ENCODE results near the gene GOLGA8R. TPM values are rescaled to one million over a fixed set of nuclear protein-coding genes. Genes with fewer than 3 reads are reported as not detected.
"Not testable (repeated sequence)": the region's sequence is repeated elsewhere in the genome, so short reads cannot be mapped to it uniquely, and the experiment has no call there.

GOLGA8R gene
- total and polyA plus RNA-seq, 2 donors (not counting 1 experiment from before 2014, with no cell fraction given): 2.0 to 4.8 TPM

GRCh38 chr15:30377082-30377413 lies 37.0 kb downstream of the GOLGA8R start:
- POLR2A ChIA-PET; ATAC-seq (ENCODE audit: low read depth); H3K27me3 ChIP-seq (replicated peaks in 1 of 4; ENCODE audit: control extremely low read depth in 1 of 4, control insufficient read depth in 3 of 4, insufficient read depth in 4 of 4, low read length in 3 of 4); H3K27me3 Mint-ChIP-seq; H4K20me1 ChIP-seq (ENCODE audit: control insufficient read depth, insufficient read depth, low read length, poor library complexity, severe bottlenecking); DNase-seq; H3K4me1 Mint-ChIP-seq; H3K27ac ChIP-seq (ENCODE audit: low read length in 2 of 2); CTCF ChIA-PET; H3K9me3 Mint-ChIP-seq (ENCODE audit: insufficient read depth); H3K4me3 ChIP-seq (ENCODE audit: control extremely low read depth in 1 of 5, extremely low read depth in 1 of 5, insufficient read depth in 1 of 5, low read depth in 2 of 5, low read length in 4 of 5); H3K9ac ChIP-seq (ENCODE audit: low read length); H2AFZ ChIP-seq (ENCODE audit: insufficient read depth, low read depth, low read length, poor library complexity, severe bottlenecking); H3K4me1 ChIP-seq (ENCODE audit: control insufficient read depth in 2 of 2, insufficient read depth in 2 of 2, low read length in 2 of 2); H3K36me3 ChIP-seq (replicated peaks in 1 of 2; ENCODE audit: control extremely low read depth in 1 of 2, control insufficient read depth in 1 of 2, extremely low read depth in 1 of 2, insufficient read depth in 2 of 2, low read length in 1 of 2); H3K79me2 ChIP-seq (ENCODE audit: control insufficient read depth, insufficient read depth, low read length); H3K4me2 ChIP-seq (replicated peaks; ENCODE audit: low read depth, low read length, poor library complexity, severe bottlenecking); intact Hi-C loops (cut with micrococcal nuclease); H3K27ac Mint-ChIP-seq; H3K9me3 ChIP-seq (ENCODE audit: control extremely low read depth in 1 of 3, control insufficient read depth in 2 of 3, insufficient read depth in 1 of 3, low read length in 2 of 3); H3K4me3 Mint-ChIP-seq: not testable (repeated sequence)
- no CpG with 5 or more reads among the region's 5 CpGs for WGBS (ENCODE audit: insufficient coverage)

- H3K79me2 ChIP-seq (ENCODE audit: control insufficient read depth, insufficient read depth, low read length); H4K20me1 ChIP-seq (ENCODE audit: control insufficient read depth, insufficient read depth, low read length, poor library complexity, severe bottlenecking); H3K4me3 Mint-ChIP-seq; H3K36me3 ChIP-seq (replicated peaks in 1 of 2; ENCODE audit: control extremely low read depth in 1 of 2, control insufficient read depth in 1 of 2, extremely low read depth in 1 of 2, insufficient read depth in 2 of 2, low read length in 1 of 2); H3K27me3 Mint-ChIP-seq; H3K27ac ChIP-seq (ENCODE audit: low read length in 2 of 2); DNase-seq; CTCF ChIA-PET; H3K9ac ChIP-seq (ENCODE audit: low read length); H3K9me3 ChIP-seq (ENCODE audit: control extremely low read depth in 1 of 3, control insufficient read depth in 2 of 3, insufficient read depth in 1 of 3, low read length in 2 of 3); H2AFZ ChIP-seq (ENCODE audit: insufficient read depth, low read depth, low read length, poor library complexity, severe bottlenecking); H3K27ac Mint-ChIP-seq; H3K9me3 Mint-ChIP-seq (ENCODE audit: insufficient read depth); H3K4me1 ChIP-seq (ENCODE audit: control insufficient read depth in 2 of 2, insufficient read depth in 2 of 2, low read length in 2 of 2); H3K27me3 ChIP-seq (replicated peaks in 1 of 4; ENCODE audit: control extremely low read depth in 1 of 4, control insufficient read depth in 3 of 4, insufficient read depth in 4 of 4, low read length in 3 of 4); POLR2A ChIA-PET; H3K4me3 ChIP-seq (ENCODE audit: control extremely low read depth in 1 of 5, extremely low read depth in 1 of 5, insufficient read depth in 1 of 5, low read depth in 2 of 5, low read length in 4 of 5); ATAC-seq (ENCODE audit: low read depth); H3K4me2 ChIP-seq (replicated peaks; ENCODE audit: low read depth, low read length, poor library complexity, severe bottlenecking); intact Hi-C loops (cut with micrococcal nuclease); H3K4me1 Mint-ChIP-seq: not testable (repeated sequence)
- WGBS (ENCODE audit: insufficient coverage): no CpG with 5 or more reads among the region's 17 CpGs
These were observed 37.5 kb downstream of the GOLGA8R start for GRCh38 chr15:30376375-30377081.

DNA sequence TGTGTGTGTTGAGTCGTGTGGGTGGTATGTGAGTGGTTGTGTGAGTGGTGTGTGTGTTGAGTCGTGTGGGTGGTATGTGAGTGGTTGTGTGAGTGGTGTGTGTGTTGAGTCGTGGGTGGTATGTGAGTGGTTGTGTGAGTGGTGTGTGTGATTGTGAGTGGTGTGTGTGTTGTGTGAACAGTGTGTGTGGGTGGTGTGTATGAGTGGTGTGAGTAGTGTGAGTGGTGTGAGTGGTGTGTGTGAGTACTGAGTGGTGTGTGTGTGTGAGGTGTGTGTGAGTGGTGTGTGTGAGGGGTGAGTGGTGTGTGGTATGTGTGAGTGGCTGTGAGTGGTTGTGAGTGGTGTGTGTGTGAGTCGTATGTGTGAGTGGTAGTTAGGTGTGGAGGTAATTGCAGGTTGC lies 38.2 kb downstream of the GOLGA8R start:
- H4K20me1 ChIP-seq (ENCODE audit: control insufficient read depth, insufficient read depth, low read length, poor library complexity, severe bottlenecking); H3K27me3 Mint-ChIP-seq; H3K27me3 ChIP-seq (replicated peaks in 1 of 4; ENCODE audit: control extremely low read depth in 1 of 4, control insufficient read depth in 3 of 4, insufficient read depth in 4 of 4, low read length in 3 of 4); H3K27ac Mint-ChIP-seq; H3K4me1 ChIP-seq (ENCODE audit: control insufficient read depth in 2 of 2, insufficient read depth in 2 of 2, low read length in 2 of 2); POLR2A ChIA-PET; intact Hi-C loops (cut with micrococcal nuclease); H3K36me3 ChIP-seq (replicated peaks in 1 of 2; ENCODE audit: control extremely low read depth in 1 of 2, control insufficient read depth in 1 of 2, extremely low read depth in 1 of 2, insufficient read depth in 2 of 2, low read length in 1 of 2); H3K27ac ChIP-seq (ENCODE audit: low read length in 2 of 2); DNase-seq; CTCF ChIA-PET; H3K9ac ChIP-seq (ENCODE audit: low read length); H3K9me3 Mint-ChIP-seq (ENCODE audit: insufficient read depth); H3K4me2 ChIP-seq (replicated peaks; ENCODE audit: low read depth, low read length, poor library complexity, severe bottlenecking); H3K4me3 ChIP-seq (ENCODE audit: control extremely low read depth in 1 of 5, extremely low read depth in 1 of 5, insufficient read depth in 1 of 5, low read depth in 2 of 5, low read length in 4 of 5); H3K4me3 Mint-ChIP-seq; ATAC-seq (ENCODE audit: low read depth); H3K9me3 ChIP-seq (ENCODE audit: control extremely low read depth in 1 of 3, control insufficient read depth in 2 of 3, insufficient read depth in 1 of 3, low read length in 2 of 3); H3K79me2 ChIP-seq (ENCODE audit: control insufficient read depth, insufficient read depth, low read length); H2AFZ ChIP-seq (ENCODE audit: insufficient read depth, low read depth, low read length, poor library complexity, severe bottlenecking); H3K4me1 Mint-ChIP-seq: not testable (repeated sequence)
- 46% methylated on average over 1 of the region's 4 CpGs for WGBS (ENCODE audit: insufficient coverage)

- H3K4me2 ChIP-seq (replicated peaks; ENCODE audit: low read depth, low read length, poor library complexity, severe bottlenecking); H3K9ac ChIP-seq (ENCODE audit: low read length); H4K20me1 ChIP-seq (ENCODE audit: control insufficient read depth, insufficient read depth, low read length, poor library complexity, severe bottlenecking); POLR2A ChIA-PET; H3K9me3 Mint-ChIP-seq (ENCODE audit: insufficient read depth); H3K4me3 Mint-ChIP-seq; H2AFZ ChIP-seq (ENCODE audit: insufficient read depth, low read depth, low read length, poor library complexity, severe bottlenecking); intact Hi-C loops (cut with micrococcal nuclease); H3K27me3 Mint-ChIP-seq; H3K27ac Mint-ChIP-seq; H3K27ac ChIP-seq (ENCODE audit: low read length in 2 of 2); H3K4me3 ChIP-seq (ENCODE audit: control extremely low read depth in 1 of 5, extremely low read depth in 1 of 5, insufficient read depth in 1 of 5, low read depth in 2 of 5, low read length in 4 of 5); ATAC-seq (ENCODE audit: low read depth); DNase-seq; H3K36me3 ChIP-seq (replicated peaks in 1 of 2; ENCODE audit: control extremely low read depth in 1 of 2, control insufficient read depth in 1 of 2, extremely low read depth in 1 of 2, insufficient read depth in 2 of 2, low read length in 1 of 2); H3K4me1 ChIP-seq (ENCODE audit: control insufficient read depth in 2 of 2, insufficient read depth in 2 of 2, low read length in 2 of 2); H3K4me1 Mint-ChIP-seq; CTCF ChIA-PET; H3K27me3 ChIP-seq (replicated peaks in 1 of 4; ENCODE audit: control extremely low read depth in 1 of 4, control insufficient read depth in 3 of 4, insufficient read depth in 4 of 4, low read length in 3 of 4); H3K9me3 ChIP-seq (ENCODE audit: control extremely low read depth in 1 of 3, control insufficient read depth in 2 of 3, insufficient read depth in 1 of 3, low read length in 2 of 3); H3K79me2 ChIP-seq (ENCODE audit: control insufficient read depth, insufficient read depth, low read length): not testable (repeated sequence)
- 92% methylated on average over 2 of the region's 10 CpGs for WGBS (ENCODE audit: insufficient coverage)
These were observed 39.2 kb downstream of the GOLGA8R start for GRCh38 chr15:30374862-30375261.
